ENCODE measurements around the gene CTSE.

CTSE gene

DNA sequence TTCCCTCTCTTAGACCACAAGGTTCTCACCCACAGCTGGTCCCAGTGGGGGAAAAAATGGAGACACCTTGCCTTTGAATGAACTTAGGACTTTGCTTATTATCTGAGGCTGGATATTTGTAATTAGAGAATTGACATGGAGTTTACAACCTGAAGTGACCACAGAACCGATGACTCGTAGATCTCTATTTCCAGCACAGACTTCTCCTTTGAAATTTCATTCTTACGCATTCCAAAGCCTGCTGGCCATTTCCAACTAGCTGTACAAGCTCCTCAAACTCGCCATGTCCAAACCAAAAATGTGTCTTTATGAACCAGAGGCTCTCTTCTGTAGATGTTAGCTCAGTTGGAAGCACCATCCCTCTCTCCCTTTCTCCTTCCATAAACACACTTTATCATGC is 32.5 kb downstream of the CTSE start:
- no peak for DNase-seq (ENCODE audit: low read depth)

DNA sequence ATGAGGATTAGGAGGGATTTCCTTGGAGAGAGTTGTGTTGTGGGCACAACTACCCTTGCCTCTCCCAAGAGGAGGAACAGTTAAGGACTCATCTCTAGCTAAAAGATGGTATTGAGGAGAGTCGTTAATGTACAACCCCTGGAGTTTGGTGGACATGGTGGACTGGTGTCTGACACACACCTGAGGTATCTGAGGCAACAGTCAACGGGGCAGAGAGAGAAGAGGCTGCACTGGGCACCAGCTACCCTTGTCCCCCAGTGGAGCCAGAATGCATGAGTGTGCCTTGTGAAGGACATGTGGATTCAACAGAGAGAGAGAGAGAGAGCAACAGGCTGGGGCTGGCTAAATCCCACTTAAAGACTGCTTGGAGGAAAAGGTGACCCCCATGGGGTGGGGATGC is 33.5 kb downstream of the CTSE start:
- no peak for DNase-seq (ENCODE audit: low read depth)

- DNase-seq (ENCODE audit: low read depth): no peak
Measured at GRCh38 chr1:205989786-205990185, 33.9 kb downstream of the CTSE start.

DNA sequence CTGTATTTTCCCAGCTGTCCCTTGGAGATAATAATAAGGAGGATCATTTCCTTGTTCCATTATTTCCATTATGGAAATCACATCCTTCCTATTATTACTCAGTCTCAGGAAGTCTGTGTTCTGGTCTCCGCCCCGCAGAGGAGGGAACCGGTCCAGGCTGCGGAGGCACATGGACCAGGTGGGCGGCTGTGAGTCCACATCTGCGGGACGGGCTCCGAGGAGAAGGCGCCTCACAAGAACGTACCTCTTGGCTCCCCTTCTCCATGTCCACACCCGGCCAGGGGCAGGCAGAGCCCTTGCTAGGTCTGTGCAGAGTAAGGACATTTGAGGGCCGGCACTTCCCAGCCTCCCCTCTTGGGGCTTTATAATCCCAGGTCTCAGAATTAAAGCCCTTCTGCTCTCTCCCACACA is 35.1 kb downstream of the CTSE start:
- no peak for DNase-seq (ENCODE audit: low read depth)

- DNase-seq (ENCODE audit: low read depth): no peak
Measured at GRCh38 chr1:205986861-205987260, 36.8 kb downstream of the CTSE start.

DNA sequence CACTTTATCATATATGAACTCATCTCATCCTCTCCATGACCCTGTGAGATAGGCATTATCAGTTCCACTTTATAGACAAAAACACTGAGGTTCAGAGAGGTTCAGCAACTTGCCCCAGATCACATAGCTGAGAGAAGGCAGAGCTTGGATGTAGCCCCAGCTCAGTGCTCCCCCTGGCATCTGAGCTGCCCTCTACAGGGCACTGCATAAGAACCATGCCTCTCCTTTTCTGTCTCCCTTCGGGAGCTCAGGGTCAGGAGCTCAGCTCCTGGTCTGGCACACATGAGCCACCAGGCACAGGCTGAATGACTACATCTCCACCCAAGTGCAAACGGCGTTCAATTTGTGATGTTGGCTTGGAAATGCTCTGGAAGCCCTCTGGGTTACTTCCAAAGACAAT is 37.4 kb downstream of the CTSE start:
- no peak for DNase-seq (ENCODE audit: low read depth)

- no peak for DNase-seq (ENCODE audit: low read depth)
Measured at GRCh38 chr1:205985330-205986005, 38.2 kb downstream of the CTSE start.

- DNase-seq (ENCODE audit: low read depth): peak; percentile 39
Measured at GRCh38 chr1:205983925-205984725, 39.6 kb downstream of the CTSE start.

DNA sequence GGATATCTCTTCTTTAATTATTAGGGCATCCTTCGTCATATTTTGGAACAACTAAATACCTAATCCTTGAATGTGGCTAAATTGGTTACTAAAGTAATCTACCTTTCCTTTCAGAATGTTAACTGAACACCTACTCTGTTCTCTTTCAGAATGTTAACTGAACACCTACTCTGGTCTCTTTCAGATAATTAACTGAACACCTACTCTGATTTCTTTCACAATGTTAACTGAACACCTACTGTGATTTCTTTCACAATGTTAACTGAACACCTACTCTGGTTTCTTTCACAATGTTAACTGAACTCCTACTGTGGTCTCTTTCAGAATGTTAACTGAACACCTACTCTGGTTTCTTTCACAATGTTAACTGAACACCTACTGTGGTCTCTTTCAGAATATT is 42.4 kb downstream of the CTSE start:
- no peak for DNase-seq (ENCODE audit: low read depth)

DNA sequence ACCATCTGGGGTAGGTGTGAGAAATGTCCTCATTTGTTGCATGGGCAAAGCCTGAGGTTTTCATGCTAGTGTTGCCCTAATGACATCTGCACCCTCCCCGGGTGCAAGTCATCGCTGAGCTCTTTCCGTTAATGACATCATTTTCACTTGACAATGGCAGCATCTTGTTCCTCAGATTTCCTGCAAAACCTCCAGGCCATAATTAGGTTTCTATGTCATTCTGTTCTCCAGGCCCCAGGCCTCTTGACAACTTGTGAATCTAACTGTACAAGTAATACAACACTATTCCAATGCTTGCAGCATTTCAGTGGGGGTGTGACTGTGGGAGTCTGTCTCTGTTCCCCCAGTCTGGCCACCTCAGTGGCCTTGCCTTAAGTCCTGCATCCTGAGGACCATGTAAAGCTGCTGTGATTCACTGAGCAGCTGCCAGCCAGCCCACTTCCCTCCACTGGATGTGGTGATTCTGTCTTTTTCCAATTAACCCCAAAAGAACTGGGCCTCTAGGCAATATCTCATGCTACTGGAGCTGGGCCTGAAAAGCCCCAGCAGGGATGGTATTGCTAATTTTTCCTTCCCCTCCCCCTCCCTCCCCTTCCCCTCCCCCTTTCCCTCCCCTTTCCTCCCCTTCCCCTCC is 43.3 kb downstream of the CTSE start:
- DNase-seq (ENCODE audit: low read depth): no peak

DNA sequence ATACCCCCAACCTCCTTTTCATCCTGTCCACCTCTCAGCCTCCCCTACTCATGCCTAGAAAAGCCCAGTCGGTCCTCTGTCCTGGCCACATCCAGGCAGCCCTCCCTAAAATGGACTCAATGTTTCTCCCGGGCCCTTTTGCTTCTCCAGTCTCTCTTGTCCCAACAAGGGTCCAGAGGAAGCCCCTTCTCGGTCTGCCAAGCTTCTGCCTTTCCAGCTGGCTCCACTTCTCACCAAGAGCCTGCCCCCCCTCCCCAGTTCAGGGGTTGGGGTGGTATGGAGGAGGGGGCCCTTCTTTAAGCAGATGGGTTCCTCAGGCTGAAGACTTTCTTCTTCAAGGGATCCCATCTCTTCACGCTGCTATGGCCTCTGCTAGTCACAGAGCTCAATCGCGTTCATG is 44.4 kb downstream of the CTSE start:
- DNase-seq (ENCODE audit: low read depth): no peak

DNA sequence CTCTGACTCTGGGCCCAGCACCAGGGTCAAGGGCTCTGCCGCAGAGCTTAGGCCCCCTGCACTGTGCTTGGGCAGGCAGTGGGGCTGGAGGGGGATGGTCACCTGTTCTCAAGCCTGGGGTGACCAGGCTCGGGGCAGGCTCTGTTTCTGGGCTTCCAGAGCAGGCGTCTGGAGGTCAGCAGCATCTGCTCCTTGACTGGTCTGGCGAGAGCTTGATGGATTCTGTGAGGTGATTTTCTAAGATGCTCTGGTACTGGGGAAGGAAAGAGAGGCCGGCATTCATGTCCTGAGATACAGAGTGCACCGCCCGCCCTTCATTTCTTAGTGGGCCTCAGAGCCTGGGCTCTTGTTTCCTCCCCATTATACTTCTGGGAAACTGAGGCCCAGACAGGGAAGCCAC is 45.0 kb downstream of the CTSE start:
- DNase-seq (ENCODE audit: low read depth): no peak

DNA sequence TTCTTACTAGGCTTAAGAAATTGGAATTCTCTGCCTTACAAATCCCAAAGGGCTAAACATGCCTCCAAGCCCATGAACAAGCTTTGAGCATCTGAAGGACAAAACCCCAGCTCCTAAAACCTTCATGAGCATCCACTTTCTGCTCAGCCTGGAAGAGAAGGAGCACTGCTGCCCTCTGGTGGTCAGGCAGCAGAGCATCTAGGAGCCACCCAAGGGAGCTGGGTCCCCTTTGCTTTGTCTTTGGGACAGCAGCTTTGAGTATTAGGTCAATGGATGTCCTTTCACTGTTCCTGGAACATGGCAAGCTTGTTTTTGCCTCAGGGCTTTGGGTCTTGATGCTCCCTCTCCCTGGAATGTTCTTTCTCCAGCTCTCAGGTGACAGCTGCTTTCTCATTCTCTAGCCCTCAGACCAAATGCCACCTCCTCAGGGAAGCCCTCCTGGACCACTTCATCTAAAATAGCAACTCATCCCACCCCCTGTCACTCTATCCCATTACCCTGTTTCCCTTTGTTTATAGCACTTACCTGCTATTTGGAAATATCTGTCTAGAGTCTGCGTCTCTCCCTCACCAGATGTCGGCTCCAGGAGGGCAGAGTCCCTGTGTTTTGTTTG is 46.2 kb downstream of the CTSE start:
- peak; percentile 76 for DNase-seq (ENCODE audit: low read depth)

DNA sequence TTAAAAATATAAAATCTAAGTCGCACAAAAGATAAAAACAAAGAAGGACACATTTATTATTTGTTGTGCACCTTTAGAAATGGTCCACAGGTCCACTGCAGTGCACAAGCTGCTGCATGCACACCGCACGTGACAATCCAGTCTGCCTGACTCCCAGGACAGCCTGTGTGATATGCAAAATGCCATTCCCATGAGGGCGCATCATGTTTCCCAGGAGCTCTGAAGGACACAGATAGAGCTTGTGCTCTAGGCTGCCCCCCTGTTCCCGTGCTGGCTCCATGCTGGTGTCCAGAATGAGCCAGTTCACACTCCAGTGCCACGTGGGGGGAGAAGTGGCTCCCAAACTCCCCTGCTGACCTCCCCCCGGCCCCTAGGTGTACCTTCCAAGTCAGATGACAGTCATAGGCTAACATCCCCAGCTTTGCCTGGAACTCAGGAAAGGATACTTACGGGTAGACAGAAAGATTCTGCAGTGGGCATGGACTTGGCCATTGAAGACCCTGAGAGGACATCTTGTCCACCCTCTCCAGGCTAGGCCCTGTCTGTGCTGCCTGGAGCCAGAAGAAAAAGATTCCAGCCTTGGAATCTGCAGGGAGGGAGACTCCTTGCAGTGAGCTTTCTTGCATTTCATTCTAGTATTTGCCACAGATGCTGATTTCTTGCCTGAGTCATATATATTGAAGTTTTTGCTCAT is 46.8 kb downstream of the CTSE start:
- no peak for DNase-seq (ENCODE audit: low read depth)

- no peak for DNase-seq (ENCODE audit: low read depth)
Measured at GRCh38 chr1:205976036-205976435, 47.7 kb downstream of the CTSE start.

GRCh38 chr1:205975387-205975998 is 48.2 kb downstream of the CTSE start:
- no peak for DNase-seq (ENCODE audit: low read depth)

DNA sequence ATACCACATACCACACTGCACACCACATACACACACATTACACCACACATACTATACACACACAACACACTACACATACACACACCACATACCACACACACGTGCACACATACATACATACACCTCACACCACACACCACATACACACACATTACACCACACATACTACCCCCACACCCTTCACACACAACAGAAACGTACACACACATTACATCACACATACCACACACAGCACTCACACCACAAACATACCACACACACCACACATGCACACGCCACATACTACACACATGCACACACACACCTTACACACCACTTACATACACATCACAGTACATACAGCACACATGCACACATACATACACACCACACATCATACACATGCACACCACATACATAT is 49.0 kb downstream of the CTSE start:
- no peak for DNase-seq (ENCODE audit: low read depth)

- no peak for DNase-seq (ENCODE audit: low read depth)
Measured at GRCh38 chr1:205973377-205974232, 50.1 kb downstream of the CTSE start.

DNA sequence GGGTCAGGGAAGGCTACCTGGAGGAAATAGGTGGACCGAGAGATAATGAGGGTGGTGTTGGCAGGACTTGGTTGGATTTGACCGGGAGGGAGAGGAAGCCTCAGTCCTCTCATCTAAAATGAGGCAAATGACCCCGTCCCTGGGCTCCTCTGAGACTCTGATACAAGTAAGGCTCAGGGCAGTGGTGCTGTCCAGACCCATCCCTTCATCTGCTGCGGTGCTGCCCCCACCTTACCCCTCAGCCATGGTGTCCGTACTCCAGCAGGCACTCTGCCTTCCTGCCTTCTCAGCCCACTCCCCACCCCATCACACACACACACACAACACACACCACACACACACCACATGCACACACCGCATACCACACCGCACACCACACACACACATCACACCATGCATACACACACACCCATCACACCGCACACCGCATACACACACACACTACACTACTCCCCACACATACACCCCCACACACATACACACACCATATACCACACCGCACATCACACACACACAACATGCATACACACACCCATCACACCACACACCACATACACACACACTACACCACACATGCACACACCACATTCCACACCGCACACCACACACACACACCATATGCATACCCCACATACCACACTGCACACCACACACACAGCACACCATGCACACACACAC is 51.1 kb downstream of the CTSE start:
- no peak for DNase-seq (ENCODE audit: low read depth)

- DNase-seq (ENCODE audit: low read depth): no peak
Measured at GRCh38 chr1:205972081-205972480, 51.6 kb downstream of the CTSE start.

Data from fibroblast of the conjunctiva (primary cell).